ENCODE results near the gene CCDC174. TPM values are rescaled to one million over a fixed set of nuclear protein-coding genes. Genes with fewer than 3 reads are reported as not detected.
"Not testable (repeated sequence)": the region's sequence is repeated elsewhere in the genome, so short reads cannot be mapped to it uniquely, and the experiment has no call there.

The CCDC174 gene
- total and polyA plus RNA-seq, 2 donors (not counting 3 experiments of a cell fraction or from before 2014, with no cell fraction given), result 4.7 to 16.6 TPM

DNA sequence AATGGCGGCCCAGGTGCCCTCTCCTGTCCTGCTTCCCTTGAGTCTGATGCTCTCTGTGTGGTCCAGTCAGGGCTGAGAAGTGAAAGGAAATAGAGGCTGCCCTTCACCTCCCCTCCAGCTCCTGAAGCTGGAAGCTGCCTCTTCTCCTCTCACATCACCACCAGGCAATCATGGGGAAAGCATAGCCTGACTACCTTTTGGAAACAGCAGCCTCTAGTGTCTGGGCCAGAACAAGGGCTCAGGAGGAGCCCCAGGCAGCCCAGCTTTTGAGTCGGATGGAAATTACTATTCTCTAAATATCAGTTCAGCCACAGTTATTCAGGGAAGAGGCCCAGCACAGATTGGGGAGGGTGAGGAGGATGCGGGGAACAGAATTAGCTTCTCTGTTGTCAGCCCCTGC, 43.3 kb upstream of the CCDC174 start:
- Histone ChIP-seq H3K4me3 (replicated peaks in 1 of 3; ENCODE audit: insufficient read depth in 1 of 3, low read depth in 1 of 3, low read length in 3 of 3) (no peak overlapping the region), H3K9me3 (replicated peaks; ENCODE audit: control insufficient read depth, insufficient read depth, low read length) (no peaks in the 10 kb centered on the region), H4K20me1 (replicated peaks; ENCODE audit: control insufficient read depth, extremely low read depth, insufficient read depth, low read length) (no peaks in the 10 kb centered on the region), H3K4me2 (ENCODE audit: insufficient read depth, low read length) (no peak overlapping the region), H3K36me3 (ENCODE audit: control insufficient read depth in 2 of 2, extremely low read depth in 1 of 2, insufficient read depth in 2 of 2, low read length in 2 of 2) (no peaks in the 10 kb centered on the region), H3K4me1 (ENCODE audit: control insufficient read depth, extremely low read depth, insufficient read depth, low read length) (no peaks in the 10 kb centered on the region), H3K27ac (ENCODE audit: insufficient read depth, low read depth, low read length) (no peak overlapping the region), H3K9me1 (replicated peaks; ENCODE audit: control insufficient read depth, extremely low read depth, insufficient read depth, low read length) (no peaks in the 10 kb centered on the region), H2AFZ (ENCODE audit: low read depth, low read length) (no peak overlapping the region), H3K79me2 (ENCODE audit: control insufficient read depth, insufficient read depth, low read length) (no peaks in the 10 kb centered on the region), H3K27me3 (ENCODE audit: control insufficient read depth in 2 of 2, insufficient read depth in 2 of 2, low read length in 2 of 2) (peaks cover 20 to 23% of the 10 kb centered on the region in 2 experiments), H3K9ac (replicated peaks; ENCODE audit: extremely low read depth, insufficient read depth, low read length) (no peak overlapping the region)
- intact Hi-C loops (cut with micrococcal nuclease) (no loop called here), dilution Hi-C loops (cut with MboI; ENCODE audit: extremely low pct_ligation_motif_present, low sequenced_read_pairs) (no loop called here)
- FAIRE-seq (no peak), DNase-seq (ENCODE audit: low read depth, low spot score) (no peak)
- BruUV-seq (replicated peaks), result no TSS peak
- TF ChIP-seq, protein P1, sequence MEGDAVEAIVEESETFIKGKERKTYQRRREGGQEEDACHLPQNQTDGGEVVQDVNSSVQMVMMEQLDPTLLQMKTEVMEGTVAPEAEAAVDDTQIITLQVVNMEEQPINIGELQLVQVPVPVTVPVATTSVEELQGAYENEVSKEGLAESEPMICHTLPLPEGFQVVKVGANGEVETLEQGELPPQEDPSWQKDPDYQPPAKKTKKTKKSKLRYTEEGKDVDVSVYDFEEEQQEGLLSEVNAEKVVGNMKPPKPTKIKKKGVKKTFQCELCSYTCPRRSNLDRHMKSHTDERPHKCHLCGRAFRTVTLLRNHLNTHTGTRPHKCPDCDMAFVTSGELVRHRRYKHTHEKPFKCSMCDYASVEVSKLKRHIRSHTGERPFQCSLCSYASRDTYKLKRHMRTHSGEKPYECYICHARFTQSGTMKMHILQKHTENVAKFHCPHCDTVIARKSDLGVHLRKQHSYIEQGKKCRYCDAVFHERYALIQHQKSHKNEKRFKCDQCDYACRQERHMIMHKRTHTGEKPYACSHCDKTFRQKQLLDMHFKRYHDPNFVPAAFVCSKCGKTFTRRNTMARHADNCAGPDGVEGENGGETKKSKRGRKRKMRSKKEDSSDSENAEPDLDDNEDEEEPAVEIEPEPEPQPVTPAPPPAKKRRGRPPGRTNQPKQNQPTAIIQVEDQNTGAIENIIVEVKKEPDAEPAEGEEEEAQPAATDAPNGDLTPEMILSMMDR (IDR thresholded peaks at IDR 0.05; ENCODE audit: extremely low read depth in 1 of 2, insufficient read depth in 1 of 2, low read depth in 1 of 2, low read length in 2 of 2), result no peak
- no peak for TF ChIP-seq GATA2 (IDR thresholded peaks at IDR 0.05; ENCODE audit: insufficient read depth, insufficient read length, low read depth, low read length)
- ChIA-PET CTCF (interaction anchor here (2.1 kb wide), 1 partner anchor 24 kb away, joined by 6 read pairs; no protein-coding TSS in a partner anchor), POLR2A (no interaction called here)

DNA sequence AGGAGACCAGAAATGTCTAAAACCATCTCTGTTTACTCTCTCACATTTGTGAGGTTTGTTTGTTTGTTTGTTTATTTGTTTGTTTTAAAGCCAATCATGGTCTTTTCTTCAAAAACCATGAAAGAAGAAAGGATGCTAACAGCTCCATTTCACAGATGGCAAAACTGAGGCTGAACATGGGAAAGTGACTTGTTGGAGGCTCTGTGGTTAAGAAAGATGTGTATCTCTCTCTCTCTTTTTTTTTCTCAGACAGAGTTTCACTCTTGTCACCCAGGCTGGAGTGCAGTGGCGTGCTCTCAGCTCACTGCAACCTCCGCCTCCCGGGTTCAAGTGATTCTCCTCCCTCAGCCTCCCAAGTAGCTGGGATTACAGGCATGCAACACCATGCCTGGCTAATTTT, 42.5 kb upstream of the CCDC174 start:
- H3K27ac ChIP-seq (ENCODE audit: insufficient read depth, low read depth, low read length); H3K9me3 ChIP-seq (replicated peaks; ENCODE audit: control insufficient read depth, insufficient read depth, low read length); H3K4me1 ChIP-seq (ENCODE audit: control insufficient read depth, extremely low read depth, insufficient read depth, low read length); BruUV-seq (replicated peaks); H3K4me2 ChIP-seq (ENCODE audit: insufficient read depth, low read length); DNase-seq (ENCODE audit: low read depth, low spot score); intact Hi-C loops (cut with micrococcal nuclease); POLR2A ChIA-PET; H3K9ac ChIP-seq (replicated peaks; ENCODE audit: extremely low read depth, insufficient read depth, low read length); H2AFZ ChIP-seq (ENCODE audit: low read depth, low read length); H3K36me3 ChIP-seq (ENCODE audit: control insufficient read depth in 2 of 2, extremely low read depth in 1 of 2, insufficient read depth in 2 of 2, low read length in 2 of 2); dilution Hi-C loops (cut with MboI; ENCODE audit: extremely low pct_ligation_motif_present, low sequenced_read_pairs); H3K4me3 ChIP-seq (replicated peaks in 1 of 3; ENCODE audit: insufficient read depth in 1 of 3, low read depth in 1 of 3, low read length in 3 of 3); H4K20me1 ChIP-seq (replicated peaks; ENCODE audit: control insufficient read depth, extremely low read depth, insufficient read depth, low read length); FAIRE-seq; CTCF ChIA-PET; H3K79me2 ChIP-seq (ENCODE audit: control insufficient read depth, insufficient read depth, low read length); H3K9me1 ChIP-seq (replicated peaks; ENCODE audit: control insufficient read depth, extremely low read depth, insufficient read depth, low read length): not testable (repeated sequence)
- H3K27me3 ChIP-seq (ENCODE audit: control insufficient read depth in 2 of 2, insufficient read depth in 2 of 2, low read length in 2 of 2), result peaks cover 15 to 16% of the 10 kb centered on the region in 2 experiments

All from endothelial cell of umbilical vein (primary cell).